B cell (primary cell): ENCODE measurements around the gene RBM33. TPM values are rescaled to one million over a fixed set of nuclear protein-coding genes. Genes with fewer than 3 reads are reported as not detected.

Experiments used
- ATAC-seq: fragments of 200-7000 bp; cut with Tn5 transposase; one replicate; pipeline ENCODE4 v1.10.0; 2021; ENCODE audit warnings: low read depth, mild to moderate bottlenecking, moderate number of reproducible peaks, moderate library complexity
- CTCF ChIA-PET: fragments of 350-600 bp; sonication (Branson Sonifier 250); formaldehyde crosslinking; loops from one replicate; lab custom pipeline; 2021; ENCODE audit warnings: antibody characterized with exemption, inconsistent platforms; lab: Charles Lee
- POLR2A ChIA-PET: fragments of 350-600 bp; sonication (Branson Sonifier 250); formaldehyde crosslinking; loops from one replicate; lab custom pipeline; 2021; ENCODE audit warnings: antibody characterized with exemption; lab: Charles Lee
- DNase-seq: peaks from one replicate; pipeline ENCODE4 v3.0.0; 2013
- H2AFZ ChIP-seq: 2 replicates; pipeline ENCODE4 v1.6.1; 2012; ENCODE audit warnings: mild to moderate bottlenecking, low read depth, low read length; ENCODE audit not compliant: insufficient read depth, poor library complexity, severe bottlenecking
- H3K27ac ChIP-seq, 2 donors: 1 replicate in 1 of 2; 2 replicates in 1 of 2; pipeline ENCODE4 v1.5.1; 2012 to 2013; ENCODE audit warnings: low read length in 2 of 2, mild to moderate bottlenecking in 2 of 2, moderate library complexity in 1 of 2
- H3K27me3 ChIP-seq, 4 experiments: fragments of 200-600 bp in 1 of 4; sonication (generic) in 1 of 4; replicated peaks in 1 of 4; 1 replicate in 2 of 4; 2 replicates in 2 of 4; pipeline versions ENCODE4 v1.6.1 to v1.7.0; 2013 to 2016; ENCODE audit warnings: low read length in 3 of 4, mild to moderate bottlenecking in 2 of 4, mixed read lengths in 1 of 4, moderate library complexity in 1 of 4; ENCODE audit not compliant: insufficient read depth in 4 of 4, control insufficient read depth in 3 of 4; ENCODE audit errors: control extremely low read depth in 1 of 4
- H3K36me3 ChIP-seq, 2 experiments: replicated peaks in 1 of 2; 1 replicate in 1 of 2; 2 replicates in 1 of 2; pipeline versions ENCODE4 v1.6.1 to v1.7.1; 2013; ENCODE audit warnings: low read length in 1 of 2; ENCODE audit not compliant: insufficient read depth in 2 of 2, control insufficient read depth in 1 of 2; ENCODE audit errors: control extremely low read depth in 1 of 2, extremely low read depth in 1 of 2
- H3K4me1 ChIP-seq, 2 donors: fragments of 200-600 bp in 1 of 2; sonication (generic) in 1 of 2; 1 replicate in 1 of 2; 2 replicates in 1 of 2; pipeline versions ENCODE4 v1.5.1 to v1.6.1; 2013 to 2017; ENCODE audit warnings: low read length in 2 of 2; ENCODE audit not compliant: control insufficient read depth in 2 of 2, insufficient read depth in 2 of 2
- H3K4me2 ChIP-seq: replicated peaks from 2 replicates; pipeline ENCODE3; 2012; ENCODE audit warnings: mild to moderate bottlenecking, low read depth, low read length; ENCODE audit not compliant: poor library complexity, severe bottlenecking
- H3K4me3 ChIP-seq, 5 experiments: fragments of 200-600 bp in 1 of 5; sonication (generic) in 1 of 5; 1 replicate in 3 of 5; 2 replicates in 2 of 5; pipeline versions ENCODE4 v1.5.1 to v1.7.0; 2011 to 2016; ENCODE audit warnings: low read length in 4 of 5, mild to moderate bottlenecking in 4 of 5, low read depth in 2 of 5, control low read depth in 1 of 5, moderate library complexity in 1 of 5; ENCODE audit not compliant: insufficient read depth in 1 of 5; ENCODE audit errors: control extremely low read depth in 1 of 5, extremely low read depth in 1 of 5
- H3K79me2 ChIP-seq: fragments of 200-600 bp; sonication (generic); one replicate; pipeline ENCODE4 v1.6.0; 2016; ENCODE audit warnings: low read length; ENCODE audit not compliant: control insufficient read depth, insufficient read depth
- H3K9ac ChIP-seq: fragments of 200-600 bp; sonication (generic); 2 replicates; pipeline ENCODE4 v1.6.1; 2017; ENCODE audit warnings: mild to moderate bottlenecking, low read length, moderate library complexity
- H3K9me3 ChIP-seq, 3 donors: one replicate each; pipeline versions ENCODE4 v1.6.1 to v1.7.1; 2013; ENCODE audit warnings: low read length in 2 of 3; ENCODE audit not compliant: control insufficient read depth in 2 of 3, insufficient read depth in 1 of 3; ENCODE audit errors: control extremely low read depth in 1 of 3
- H4K20me1 ChIP-seq: 2 replicates; pipeline ENCODE4 v1.6.0; 2012; ENCODE audit warnings: mild to moderate bottlenecking, low read length; ENCODE audit not compliant: insufficient read depth, control insufficient read depth, poor library complexity, severe bottlenecking
- H3K27ac Mint-ChIP-seq: one replicate; pipeline ENCODE4 v1.8.0; 2021; ENCODE audit warnings: mixed read lengths
- H3K27me3 Mint-ChIP-seq: one replicate; pipeline ENCODE4 v1.8.0; 2021; ENCODE audit warnings: mixed read lengths
- H3K4me1 Mint-ChIP-seq: one replicate; pipeline ENCODE4 v1.8.0; 2021; ENCODE audit warnings: mixed read lengths
- H3K4me3 Mint-ChIP-seq: one replicate; pipeline ENCODE4 v1.8.0; 2021; ENCODE audit warnings: mixed read lengths
- H3K9me3 Mint-ChIP-seq: one replicate; pipeline ENCODE4 v1.8.0; 2022; ENCODE audit warnings: mixed read lengths; ENCODE audit not compliant: insufficient read depth
- EZH2 ChIP-seq: IDR thresholded peaks from 2 replicates; pipeline ENCODE4 v1.6.1; 2012; ENCODE audit warnings: borderline replicate concordance, low read depth, mild to moderate bottlenecking, moderate library complexity, low read length; ENCODE audit not compliant: insufficient read depth, poor library complexity, severe bottlenecking
- WGBS: methylation state at CpG from one replicate; pipeline ENCODE4 v1.1.5; 2013; ENCODE audit warnings: missing lambda C conversion rate; ENCODE audit not compliant: insufficient coverage; 5-methylcytosine and 5-hydroxymethylcytosine counted together
- intact Hi-C: fragments of 100-400 bp; cut with micrococcal nuclease; formaldehyde crosslinking; loops from one replicate; pipeline ENCODE4 v1.10.0; 2022
- polyA plus RNA-seq: library from polyadenylated mRNA; depleted of rRNA; stranded (reverse); fragments of >200 nt; gene quantifications from 2 replicates; pipeline ENCODE4 v1.2.3, GENCODE V29; 2012
- total RNA-seq, 2 donors: library from RNA; stranded (reverse); fragments of 120-200 nt in 1 of 2; gene quantifications; 1 replicate in 1 of 2; 2 replicates in 1 of 2; pipeline versions ENCODE4 v1.2.3 to v1.2.4, GENCODE V29; 2013 to 2022
- TF ChIP-seq, protein P1 (sequence below): fragments of 200-600 bp; IDR thresholded peaks from one replicate; pipeline ENCODE4 v1.8.0; 2022; ENCODE audit warnings: antibody characterized with exemption, mild to moderate bottlenecking

RBM33 gene
- total and polyA plus RNA-seq, 2 donors (not counting 1 experiment from before 2014, with no cell fraction given), result 33.5 to 189 TPM

DNA sequence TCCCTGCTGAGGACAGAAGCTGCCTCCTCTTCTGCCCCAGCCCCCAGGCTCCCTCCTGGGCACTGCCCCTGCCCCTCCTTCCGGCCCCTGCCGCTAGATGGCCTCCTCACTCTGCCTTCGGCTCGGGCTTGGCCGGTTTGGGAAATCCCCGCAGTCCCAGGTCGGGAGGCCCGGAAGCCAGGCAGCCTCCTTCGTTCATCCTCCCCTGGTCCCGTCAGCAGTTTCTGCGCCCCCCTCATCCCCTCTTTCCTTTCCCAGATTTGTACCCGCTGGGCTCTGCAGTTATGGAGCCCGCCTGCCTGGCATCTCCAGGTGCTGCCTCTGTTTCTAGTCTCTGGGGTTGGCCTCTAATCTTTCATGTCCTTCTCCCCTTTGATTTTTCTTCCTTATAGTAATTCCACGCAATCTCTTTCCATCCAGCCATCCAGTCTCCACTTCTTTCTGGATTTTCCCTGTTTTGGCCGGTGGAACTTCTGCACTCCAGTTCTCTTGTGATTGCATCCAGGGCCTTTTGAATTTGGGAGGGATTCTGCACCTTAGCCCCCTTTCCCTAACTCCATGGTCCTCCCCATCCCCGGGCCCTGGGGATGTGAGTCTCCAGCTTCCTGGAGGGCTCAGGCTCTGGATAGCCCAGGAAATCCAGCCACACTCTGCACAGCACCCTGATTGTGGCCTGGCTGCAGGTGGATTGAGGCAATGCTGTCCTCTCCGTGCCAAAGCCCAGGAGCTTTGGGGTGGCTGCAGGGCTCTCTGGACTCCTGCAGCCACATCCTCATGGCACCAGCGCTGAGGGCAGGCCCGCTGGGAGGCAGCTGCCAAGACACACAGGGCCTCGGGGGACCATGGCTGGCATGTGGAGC, 171.1 kb downstream of the RBM33 start:
- peaks cover 19% of the 10 kb centered on the region for H3K4me1 Mint-ChIP-seq
- DNase-seq (peak; percentile 55), ATAC-seq (peak; percentile 65)
- no peak overlapping the region for H3K9ac ChIP-seq
- H3K4me3 ChIP-seq, result no peak overlapping the region
- H3K4me1 ChIP-seq, result peaks cover 12 to 13% of the 10 kb centered on the region in 2 donors
- no peaks in the 10 kb centered on the region for H3K36me3 ChIP-seq
- intact Hi-C loops, result loop anchor here (5.0 kb wide), 2 partner anchors 1002 to 1437 kb away; no protein-coding TSS in a partner anchor
- H3K9me3 ChIP-seq, result peaks cover 0 to 18% (median 0%) of the 10 kb centered on the region in 3 donors
- CTCF ChIA-PET, result no interaction called here
- no peaks in the 10 kb centered on the region for H3K79me2 ChIP-seq
- peak overlapping the region; percentile 54 for H2AFZ ChIP-seq
- peak overlapping the region; percentile 1 for H3K4me3 Mint-ChIP-seq
- no peaks in the 10 kb centered on the region for H3K9me3 Mint-ChIP-seq
- no peaks in the 10 kb centered on the region for H4K20me1 ChIP-seq
- POLR2A ChIA-PET, result no interaction called here
- H3K27ac Mint-ChIP-seq, result no peak overlapping the region
- peak overlapping the region; percentile 58 for H3K4me2 ChIP-seq
- peaks cover 0 to 50% (median 21%) of the 10 kb centered on the region in 4 experiments for H3K27me3 ChIP-seq
- no peak for TF ChIP-seq EZH2
- TF ChIP-seq, protein P1, sequence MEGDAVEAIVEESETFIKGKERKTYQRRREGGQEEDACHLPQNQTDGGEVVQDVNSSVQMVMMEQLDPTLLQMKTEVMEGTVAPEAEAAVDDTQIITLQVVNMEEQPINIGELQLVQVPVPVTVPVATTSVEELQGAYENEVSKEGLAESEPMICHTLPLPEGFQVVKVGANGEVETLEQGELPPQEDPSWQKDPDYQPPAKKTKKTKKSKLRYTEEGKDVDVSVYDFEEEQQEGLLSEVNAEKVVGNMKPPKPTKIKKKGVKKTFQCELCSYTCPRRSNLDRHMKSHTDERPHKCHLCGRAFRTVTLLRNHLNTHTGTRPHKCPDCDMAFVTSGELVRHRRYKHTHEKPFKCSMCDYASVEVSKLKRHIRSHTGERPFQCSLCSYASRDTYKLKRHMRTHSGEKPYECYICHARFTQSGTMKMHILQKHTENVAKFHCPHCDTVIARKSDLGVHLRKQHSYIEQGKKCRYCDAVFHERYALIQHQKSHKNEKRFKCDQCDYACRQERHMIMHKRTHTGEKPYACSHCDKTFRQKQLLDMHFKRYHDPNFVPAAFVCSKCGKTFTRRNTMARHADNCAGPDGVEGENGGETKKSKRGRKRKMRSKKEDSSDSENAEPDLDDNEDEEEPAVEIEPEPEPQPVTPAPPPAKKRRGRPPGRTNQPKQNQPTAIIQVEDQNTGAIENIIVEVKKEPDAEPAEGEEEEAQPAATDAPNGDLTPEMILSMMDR, result peak; percentile 20
- H3K27me3 Mint-ChIP-seq, result peaks cover 47% of the 10 kb centered on the region
- H3K27ac ChIP-seq, result no peak overlapping the region
- WGBS, result 30% methylated on average over 19 of the region's 20 CpGs

DNA sequence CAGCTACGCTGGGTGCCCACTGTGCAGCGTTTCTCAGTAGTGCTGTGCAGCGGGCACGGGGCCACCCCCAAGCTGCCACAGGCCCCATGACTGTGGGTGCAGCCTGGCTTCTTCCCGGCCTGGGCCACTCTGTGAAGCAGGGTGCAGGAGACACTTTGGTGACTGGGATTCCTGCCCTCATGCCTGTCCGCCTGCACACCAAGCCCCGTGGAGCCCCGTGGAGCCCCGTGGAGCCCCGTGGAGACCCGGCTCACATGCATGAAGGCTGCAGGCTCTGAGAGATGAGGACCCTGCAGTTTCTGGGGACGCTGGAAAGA, 171.7 kb downstream of the RBM33 start:
- ChIA-PET CTCF (no interaction called here), POLR2A (no interaction called here)
- Histone ChIP-seq H3K4me2 (no peak overlapping the region), H3K4me3 (no peak overlapping the region), H3K9me3 (peaks cover 0 to 17% (median 0%) of the 10 kb centered on the region in 3 donors), H3K27me3 (peaks cover 0 to 44% (median 18%) of the 10 kb centered on the region in 4 experiments), H3K27ac (no peak overlapping the region), H3K36me3 (no peaks in the 10 kb centered on the region), H3K4me1 (peaks cover 11 to 13% of the 10 kb centered on the region in 2 donors), H3K9ac (no peak overlapping the region), H3K79me2 (no peaks in the 10 kb centered on the region), H2AFZ (no peak overlapping the region), H4K20me1 (no peaks in the 10 kb centered on the region)
- no peak for TF ChIP-seq EZH2
- TF ChIP-seq, protein P1, result no peak
- intact Hi-C loops, result loop anchor here (5.0 kb wide), 2 partner anchors 1001 to 1436 kb away; no protein-coding TSS in a partner anchor
- Mint-ChIP-seq H3K27ac (no peak overlapping the region), H3K9me3 (no peaks in the 10 kb centered on the region), H3K4me1 (peaks cover 16% of the 10 kb centered on the region), H3K4me3 (no peak overlapping the region), H3K27me3 (peaks cover 45% of the 10 kb centered on the region)
- WGBS, result 91% methylated on average over 12 of the region's 12 CpGs
- ATAC-seq (no peak), DNase-seq (no peak)
